HG03064 (cell line): ENCODE data around the gene OXLD1.

Experiments
- ATAC-seq: cut with Tn5 transposase; IDR thresholded peaks from one replicate; pipeline ENCODE4 v1.9.1; 2021; ENCODE audit warnings: low read depth; ENCODE audit not compliant: unreplicated experiment

OXLD1 gene

DNA sequence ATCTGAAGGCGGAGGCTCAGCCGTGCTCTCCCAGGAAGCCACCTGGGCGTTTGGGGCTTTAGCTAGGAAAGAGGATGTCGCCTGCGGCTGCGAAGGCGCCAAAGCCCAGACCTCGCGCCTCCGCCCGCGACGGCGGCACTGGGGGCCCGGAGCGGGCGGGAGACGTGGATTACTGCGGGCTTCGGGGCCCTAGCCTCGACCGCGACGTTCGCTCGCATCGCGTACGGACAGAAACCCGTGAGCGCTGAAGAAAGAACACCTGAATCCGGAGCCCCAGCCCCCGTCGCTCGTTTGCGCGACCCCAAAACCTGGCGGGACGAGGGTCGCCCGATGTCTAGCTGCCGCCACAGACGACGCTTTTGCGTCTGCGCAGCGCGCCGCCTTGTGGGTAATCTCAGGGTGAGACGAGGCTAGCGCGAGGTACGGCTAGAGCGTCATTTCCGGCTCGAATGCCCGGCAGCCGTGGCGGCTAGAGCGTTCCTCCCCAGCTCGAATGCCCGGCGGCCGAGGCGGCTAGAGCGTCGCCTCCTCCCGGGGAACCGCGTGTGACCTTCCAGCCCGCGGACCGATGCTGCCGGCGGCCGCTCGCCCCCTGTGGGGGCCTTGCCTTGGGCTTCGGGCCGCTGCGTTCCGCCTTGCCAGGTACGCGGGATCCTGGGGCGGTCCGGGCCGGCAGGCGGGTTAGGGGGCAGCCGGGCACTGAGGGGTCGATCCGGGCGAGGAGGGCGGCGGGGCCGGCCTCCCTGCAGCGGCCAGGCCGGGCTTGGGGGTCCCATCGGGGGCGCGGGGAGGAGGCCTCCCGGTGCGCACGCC, 36.7 kb upstream of the OXLD1 start, which contains the start of gene MRPL12:
TSS of gene MRPL12 (plus strand) at position 434 of the 813 bp plus-strand sequence. CDS start at position 569, 135 bp downstream.
- ATAC-seq, result peak; percentile 54

DNA sequence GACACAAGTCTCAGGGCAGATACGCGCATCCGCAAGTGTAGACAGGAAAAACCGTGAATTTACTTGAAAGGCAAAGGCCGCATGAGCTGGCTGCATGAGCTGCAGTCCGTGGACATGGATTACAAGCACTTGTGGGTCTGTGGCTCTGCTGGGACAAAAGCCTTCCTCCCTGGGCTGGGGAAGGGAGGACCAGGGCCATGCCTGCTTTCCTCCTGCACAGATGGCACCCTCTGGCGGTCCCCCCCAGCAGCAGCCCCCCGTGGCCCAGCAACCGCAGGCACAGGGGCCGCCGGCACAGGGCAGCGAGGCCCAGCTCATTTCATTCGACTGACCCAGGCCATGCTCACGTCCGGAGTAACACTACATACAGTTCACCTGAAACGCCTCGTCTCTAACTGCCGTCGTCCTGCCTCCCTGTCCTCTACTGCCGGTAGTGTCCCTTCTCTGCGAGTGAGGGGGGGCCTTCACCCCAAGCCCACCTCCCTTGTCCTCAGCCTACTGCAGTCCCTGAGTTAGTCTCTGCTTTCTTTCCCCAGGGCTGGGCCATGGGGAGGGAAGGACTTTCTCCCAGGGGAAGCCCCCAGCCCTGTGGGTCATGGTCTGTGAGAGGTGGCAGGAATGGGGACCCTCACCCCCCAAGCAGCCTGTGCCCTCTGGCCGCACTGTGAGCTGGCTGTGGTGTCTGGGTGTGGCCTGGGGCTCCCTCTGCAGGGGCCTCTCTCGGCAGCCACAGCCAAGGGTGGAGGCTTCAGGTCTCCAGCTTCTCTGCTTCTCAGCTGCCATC, 35.1 kb upstream of the OXLD1 start:
- no peak for ATAC-seq

DNA sequence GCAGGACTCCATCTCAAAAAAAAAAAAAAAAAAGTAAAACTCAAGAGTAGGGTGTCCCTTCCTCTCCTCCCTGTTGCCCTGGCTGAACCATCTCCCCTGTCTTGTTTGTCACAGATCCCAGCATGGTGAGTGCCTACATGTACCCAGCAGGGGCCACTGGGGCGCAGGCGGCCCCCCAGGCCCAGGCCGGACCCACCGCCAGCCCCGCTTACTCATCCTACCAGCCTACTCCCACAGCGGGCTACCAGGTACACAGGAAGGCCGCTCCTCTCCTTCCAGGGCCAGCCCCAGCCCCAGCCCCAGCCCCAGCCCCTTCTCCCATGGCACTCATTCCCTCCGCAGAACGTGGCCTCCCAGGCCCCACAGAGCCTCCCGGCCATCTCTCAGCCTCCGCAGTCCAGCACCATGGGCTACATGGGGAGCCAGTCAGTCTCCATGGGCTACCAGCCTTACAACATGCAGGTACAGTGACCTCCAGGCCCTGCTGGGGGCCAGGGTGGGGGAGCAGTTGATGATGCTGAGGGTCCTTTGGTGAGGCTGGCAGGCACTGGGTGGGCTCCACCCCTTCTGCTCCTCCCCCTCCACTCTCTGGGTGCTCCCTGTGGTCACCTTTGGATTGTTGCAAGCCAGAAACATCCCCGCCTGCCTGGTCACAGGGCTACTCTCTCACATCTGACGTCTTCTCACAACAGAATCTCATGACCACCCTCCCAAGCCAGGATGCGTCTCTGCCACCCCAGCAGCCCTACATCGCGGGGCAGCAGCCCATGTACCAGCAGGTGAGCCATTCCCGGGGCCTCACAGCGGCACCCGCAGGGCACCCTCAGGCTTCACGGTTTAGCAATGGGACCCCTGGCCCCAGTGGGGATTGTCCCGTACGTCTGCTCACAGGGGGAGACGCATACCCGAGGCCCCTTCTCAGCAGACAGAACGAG, 34.2 kb upstream of the OXLD1 start:
- no peak for ATAC-seq

DNA sequence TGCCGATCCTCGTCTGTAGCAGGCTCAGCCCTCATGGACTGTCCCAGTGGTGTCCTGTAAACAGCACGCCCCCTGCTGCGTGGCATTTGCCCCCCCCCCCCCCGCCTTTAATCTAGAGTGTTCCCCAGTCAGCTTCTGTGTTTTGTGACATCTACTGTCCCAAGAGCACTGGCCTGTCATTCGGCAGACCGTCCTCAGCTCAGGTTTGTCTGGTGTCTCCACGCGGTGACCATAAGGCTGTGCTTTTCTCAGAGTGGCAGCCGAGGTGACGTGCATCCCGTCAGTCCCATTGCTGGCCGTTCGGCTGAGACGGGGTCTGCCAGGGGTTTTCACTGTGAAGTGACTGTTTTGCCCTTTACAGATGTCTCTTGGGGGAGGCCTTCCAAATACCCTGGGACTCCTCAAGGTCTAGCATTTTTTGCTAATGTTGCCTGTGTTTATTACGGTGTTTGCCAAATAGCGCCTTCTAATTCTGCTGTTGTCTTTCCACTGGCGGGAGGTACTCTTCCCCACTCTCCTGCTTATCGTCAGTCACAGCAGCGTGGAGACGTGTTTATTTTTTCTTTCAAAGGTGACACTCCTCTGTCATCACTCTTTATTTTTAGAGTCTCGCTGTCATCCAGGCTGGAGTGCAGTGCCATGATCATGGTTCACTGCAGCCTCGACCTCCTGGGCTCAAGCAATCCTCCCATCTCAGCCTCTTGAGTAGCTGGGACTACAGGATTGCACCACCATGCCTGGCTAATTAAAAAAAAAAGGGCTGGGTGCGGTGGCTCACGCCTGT, 31.0 kb upstream of the OXLD1 start:
- ATAC-seq, result no peak

DNA sequence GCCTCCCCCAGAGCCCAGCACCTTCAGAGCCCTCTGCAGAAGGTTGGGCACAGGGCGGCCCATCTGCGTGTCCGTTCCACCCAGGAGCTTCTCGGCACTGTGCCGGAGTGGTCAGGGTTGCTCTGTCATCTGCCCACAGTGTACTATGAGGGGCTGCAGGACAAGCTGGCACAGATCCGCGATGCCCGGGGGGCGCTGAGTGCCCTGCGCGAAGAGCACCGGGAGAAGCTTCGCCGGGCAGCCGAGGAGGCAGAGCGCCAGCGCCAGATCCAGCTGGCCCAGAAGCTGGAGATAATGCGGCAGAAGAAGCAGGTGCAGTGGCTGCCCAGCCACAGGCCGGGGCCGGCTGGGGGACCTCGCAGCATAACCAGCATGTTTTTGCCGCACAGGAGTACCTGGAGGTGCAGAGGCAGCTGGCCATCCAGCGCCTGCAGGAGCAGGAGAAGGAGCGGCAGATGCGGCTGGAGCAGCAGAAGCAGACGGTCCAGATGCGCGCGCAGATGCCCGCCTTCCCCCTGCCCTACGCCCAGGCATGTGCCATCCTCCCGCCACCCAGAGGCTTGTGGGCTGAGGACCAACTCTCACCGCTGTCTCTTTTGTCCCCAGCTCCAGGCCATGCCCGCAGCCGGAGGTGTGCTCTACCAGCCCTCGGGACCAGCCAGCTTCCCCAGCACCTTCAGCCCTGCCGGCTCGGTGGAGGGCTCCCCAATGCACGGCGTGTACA, 30.0 kb upstream of the OXLD1 start:
- ATAC-seq, result no peak

DNA sequence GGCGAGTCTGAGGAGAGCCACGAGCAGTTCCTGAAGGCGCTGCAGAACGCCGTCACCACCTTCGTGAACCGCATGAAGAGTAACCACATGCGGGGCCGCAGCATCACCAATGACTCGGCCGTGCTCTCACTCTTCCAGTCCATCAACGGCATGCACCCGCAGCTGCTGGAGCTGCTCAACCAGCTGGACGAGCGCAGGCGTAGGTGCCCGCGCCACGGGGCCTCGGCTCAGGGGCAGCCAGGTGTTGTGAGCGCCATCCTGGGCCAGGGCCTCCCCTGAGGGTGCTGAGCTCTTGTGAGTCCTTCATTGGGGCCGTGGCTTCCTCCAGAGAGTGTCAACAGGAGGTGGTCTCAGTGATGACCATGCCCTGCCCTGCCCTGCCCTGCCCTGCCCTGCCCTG, 29.4 kb upstream of the OXLD1 start:
- ATAC-seq, result no peak

DNA sequence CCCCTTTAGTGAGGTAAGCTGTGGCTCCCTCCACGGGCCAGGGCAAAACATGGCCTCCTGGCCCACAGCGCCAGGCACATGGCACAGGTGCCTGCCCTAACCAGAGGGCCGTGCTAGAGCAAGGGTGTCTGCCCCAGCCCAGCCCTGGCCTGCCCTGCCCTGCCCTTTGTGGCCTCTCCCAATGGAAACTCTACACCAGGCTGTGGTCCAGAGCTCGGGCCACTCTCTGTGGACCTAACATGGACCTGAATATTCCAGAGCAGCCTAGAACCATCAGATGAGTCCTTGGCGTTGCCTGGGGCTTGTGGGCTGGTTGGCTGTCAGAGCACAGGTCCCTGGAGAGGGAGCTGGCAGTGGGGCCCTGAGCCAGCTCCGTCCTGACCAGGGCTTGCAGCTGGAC, 28.8 kb upstream of the OXLD1 start:
- no peak for ATAC-seq

DNA sequence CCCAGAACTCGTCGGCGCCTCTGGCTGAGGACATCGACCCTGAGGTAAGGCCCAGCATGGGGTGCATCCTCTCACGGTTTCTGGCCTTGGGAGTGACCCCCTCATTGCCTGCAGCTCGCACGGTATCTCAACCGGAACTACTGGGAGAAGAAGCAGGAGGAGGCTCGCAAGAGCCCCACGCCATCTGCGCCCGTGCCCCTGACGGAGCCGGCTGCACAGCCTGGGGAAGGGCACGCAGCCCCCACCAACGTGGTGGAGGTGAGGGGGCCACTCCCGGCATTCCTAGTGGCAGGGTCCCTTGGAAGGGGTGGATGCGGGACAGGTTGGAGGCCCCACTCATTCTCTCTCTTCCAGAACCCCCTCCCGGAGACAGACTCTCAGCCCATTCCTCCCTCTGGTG, 28.4 kb upstream of the OXLD1 start:
- ATAC-seq, result no peak

DNA sequence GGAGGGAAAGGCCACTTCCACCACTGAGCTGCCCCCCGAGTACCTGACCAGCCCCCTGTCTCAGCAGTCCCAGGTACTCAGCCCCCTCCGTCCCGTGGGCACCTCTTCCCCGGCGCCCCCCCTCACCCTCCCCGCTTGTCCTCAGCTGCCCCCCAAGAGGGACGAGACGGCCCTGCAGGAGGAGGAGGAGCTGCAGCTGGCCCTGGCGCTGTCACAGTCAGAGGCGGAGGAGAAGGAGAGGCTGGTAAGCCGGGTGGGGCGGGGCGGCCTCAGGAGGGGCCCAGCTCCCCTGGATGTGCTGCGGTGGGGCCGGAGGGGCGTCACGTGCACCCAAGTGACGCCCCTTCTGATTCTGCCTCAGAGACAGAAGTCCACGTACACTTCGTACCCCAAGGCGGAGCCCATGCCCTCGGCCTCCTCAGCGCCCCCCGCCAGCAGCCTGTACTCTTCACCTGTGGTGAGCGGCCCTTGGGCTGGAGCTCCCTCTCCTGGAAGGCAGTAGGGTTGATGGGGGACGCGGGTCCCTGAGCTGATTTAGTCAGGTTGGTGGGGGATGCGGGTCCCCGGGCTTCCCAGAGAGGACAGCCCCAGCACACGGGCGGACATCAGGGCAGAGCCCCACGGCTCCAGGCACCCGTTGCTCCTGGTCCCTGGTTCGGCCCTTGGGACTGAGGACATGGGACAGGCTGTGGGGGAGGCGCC, 27.3 kb upstream of the OXLD1 start:
- no peak for ATAC-seq

DNA sequence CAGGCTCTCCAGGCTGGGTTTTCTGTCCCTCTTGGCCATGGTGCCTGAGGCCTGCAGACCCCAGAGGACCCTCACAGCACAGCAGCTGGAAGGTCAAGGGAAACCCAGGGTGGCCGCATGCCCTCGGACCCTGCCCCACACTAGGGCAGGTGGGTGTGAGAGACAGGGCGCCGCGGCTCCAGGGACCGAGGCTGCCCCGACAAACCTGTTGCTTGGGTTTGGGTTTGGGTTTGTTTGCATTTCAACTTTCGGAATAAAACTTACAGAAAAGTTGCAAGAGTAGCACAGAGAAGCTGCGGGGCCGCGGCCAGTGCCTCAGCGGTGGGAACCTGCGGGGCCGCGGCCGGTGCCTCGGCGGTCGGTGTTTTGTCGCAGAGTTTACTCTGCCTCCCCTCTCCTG, 25.2 kb upstream of the OXLD1 start:
- no peak for ATAC-seq

DNA sequence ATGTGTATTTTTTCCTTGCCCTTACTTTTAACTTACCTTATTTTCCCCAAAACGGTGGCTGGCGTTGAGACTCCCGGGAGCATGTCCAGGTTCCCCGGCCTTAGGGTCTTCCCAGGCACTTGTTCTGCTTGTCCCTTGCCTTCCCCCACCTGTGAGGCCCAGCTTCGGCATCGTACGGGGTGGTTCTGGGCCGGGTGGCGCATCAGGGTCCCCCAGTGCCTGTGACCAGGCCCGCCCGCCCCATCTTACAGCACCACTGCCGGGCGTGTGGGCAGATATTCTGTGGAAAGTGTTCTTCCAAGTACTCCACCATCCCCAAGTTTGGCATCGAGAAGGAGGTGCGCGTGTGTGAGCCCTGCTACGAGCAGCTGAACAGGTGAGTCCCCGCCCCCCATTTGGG, 24.8 kb upstream of the OXLD1 start:
- no peak for ATAC-seq

DNA sequence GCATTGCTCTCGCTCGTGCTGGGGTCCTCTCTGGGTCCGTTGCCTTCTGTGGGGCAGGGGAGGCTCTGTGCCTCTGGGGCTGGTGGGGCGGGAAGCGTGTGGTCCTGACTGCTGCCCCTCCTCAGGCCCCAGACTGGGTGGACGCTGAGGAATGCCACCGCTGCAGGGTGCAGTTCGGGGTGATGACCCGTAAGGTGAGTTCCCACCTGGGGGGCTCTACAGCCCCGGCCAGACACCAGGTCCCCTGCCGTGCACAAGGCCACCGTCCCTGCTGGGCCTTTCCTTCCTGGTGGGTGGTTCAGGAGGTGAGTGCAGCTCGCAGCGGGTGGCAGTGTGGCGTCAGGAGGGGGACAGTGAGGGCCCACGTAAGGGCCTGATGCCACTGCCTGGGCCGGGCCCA, 24.1 kb upstream of the OXLD1 start:
- ATAC-seq, result no peak

DNA sequence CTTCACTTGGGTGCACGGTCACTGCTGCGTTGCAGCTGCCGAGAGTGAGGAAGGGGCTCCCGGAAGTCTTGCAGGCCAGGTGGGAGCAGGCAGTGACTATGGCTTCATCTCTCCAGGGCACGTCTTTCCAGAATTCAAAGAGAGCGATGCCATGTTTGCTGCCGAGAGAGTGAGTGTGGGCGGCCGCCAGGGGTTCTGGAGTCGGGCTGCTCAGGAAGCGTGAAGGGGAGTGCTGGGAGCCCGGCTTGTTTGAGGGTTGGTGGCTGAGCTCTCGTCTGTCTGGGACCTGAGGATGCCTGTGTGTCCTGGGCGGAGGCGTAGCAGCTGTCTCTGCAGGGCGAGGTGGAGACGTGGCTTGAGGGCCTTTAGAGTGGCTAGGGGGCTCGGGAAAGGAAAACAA, 23.7 kb upstream of the OXLD1 start:
- ATAC-seq, result no peak

DNA sequence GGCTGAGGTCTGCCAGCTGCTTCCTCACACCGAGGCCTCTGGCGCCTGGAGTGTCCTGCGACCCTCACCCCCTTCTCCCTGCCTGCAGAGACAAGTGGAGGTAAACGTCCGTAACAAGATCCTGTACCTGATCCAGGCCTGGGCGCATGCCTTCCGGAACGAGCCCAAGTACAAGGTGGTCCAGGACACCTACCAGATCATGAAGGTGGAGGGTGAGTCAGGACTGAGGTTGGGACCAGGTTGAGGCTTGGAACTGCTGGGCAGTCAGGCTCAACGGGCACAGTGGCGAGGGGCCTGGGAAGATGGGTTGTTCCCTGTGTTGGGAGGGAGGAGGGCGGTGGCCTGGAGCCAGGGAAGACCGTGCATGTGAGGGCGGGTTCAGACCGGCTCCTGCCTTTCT, 22.2 kb upstream of the OXLD1 start:
- no peak for ATAC-seq

DNA sequence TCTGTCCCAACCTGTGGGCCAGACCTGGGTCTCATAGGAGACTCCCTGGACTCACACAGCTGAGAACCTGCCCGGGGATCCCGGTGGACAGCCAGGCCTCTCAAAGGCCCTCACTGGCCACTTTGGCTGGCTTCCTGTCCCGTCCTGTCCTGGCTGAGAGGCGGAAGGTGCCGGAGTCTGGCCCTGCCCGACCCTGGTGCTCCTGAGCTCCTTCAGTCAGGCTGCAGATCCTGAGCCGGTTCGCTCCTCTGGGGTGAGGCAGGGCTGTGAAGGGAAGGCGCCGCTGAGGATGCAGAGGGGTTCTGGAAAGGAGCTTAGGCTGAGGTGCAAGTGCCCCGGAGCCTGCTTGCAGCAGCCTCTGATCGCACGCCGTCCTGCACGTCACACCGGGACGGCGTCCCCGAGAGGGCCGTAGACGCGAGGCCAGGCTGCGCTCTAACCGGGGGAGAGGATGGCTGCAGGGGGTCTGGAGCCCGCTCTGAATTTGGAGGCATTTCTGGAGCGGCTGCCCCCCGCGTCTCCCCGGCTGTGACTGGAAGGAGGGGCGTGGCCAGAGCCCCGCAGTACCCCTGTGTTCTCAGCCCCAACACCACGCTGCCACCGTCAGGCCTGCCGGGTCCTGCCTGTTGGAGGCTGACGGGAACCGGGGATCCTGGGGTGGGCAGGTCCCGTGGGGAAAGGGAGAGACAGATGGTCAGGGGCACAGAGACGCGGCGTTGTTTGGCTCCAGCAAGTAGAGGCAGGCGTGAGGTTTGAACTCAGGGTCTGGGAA, 21.6 kb upstream of the OXLD1 start:
- ATAC-seq, result no peak

DNA sequence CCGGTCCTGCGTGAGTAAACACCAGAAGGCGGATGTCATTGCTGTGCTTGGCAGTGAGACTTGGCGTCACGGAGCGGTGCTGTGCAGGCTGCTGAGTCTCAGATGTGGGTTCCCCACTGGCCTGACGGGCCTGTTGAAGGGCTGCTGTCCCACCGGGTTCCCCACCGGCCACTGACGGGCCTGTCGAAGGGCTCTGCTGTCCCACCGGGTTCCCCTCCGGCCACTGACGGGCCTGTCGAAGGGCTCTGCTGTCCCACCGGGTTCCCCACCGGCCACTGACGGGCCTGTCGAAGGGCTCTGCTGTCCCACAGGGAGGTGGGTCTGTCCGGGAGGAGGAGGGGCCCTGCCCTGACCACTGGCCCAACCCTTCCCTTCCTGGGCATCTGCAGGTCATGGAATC, 20.2 kb upstream of the OXLD1 start:
- ATAC-seq, result no peak

DNA sequence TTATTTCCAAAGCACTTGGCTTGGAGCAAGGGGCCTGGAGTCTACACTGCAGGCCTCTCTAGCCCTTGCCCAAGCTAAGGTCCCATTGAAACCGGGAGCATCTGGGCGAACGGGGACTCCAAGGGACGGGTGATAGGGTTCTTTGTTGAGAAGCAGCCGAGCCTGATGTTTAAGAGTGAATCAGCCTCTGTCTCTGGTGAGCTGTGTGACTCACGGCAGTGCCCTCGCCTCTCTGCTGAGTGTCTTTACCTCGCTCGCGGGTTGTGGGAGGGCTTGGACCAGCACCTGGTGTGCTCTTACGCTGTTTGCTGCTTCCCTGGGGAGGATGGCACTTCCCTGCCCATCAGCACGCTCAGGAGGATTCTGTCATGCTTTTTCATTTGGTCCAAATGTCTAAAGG, 18.7 kb upstream of the OXLD1 start:
- ATAC-seq, result no peak

DNA sequence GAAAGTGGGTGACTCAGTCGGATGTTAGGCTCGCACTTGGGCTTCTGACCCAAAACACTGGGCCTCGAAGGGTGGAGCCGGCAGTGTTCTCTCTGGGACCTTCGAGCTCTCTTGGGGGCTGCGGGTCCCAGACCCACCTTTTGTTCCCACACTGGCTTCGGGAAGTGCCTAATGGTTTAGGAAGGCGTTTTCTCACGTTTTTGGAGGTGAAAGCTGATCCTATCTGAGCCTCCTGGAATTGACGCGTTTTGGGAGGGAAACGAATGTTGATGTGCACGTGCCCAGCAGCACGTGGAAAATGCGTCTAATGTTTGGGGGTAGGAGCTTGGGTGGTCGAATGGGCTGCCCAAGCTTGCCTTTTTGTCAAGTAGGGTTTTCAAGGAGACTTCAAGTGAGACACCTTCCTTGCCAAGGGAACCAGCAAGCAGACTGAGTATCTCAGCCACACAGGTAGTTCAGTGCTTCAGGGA, 18.1 kb upstream of the OXLD1 start:
- no peak for ATAC-seq
